SK-N-SH treated with all-trans-retinoic acid at 6 μM for 48 hours (cell line): ENCODE measurements around the gene GPR65.

Experiments used
- ATAC-seq: fragments of 200-7000 bp; cut with Tn5 transposase; 3 replicates; pipeline ENCODE4 v1.9.1; 2020; ENCODE audit warnings: mild to moderate bottlenecking, moderate library complexity
- ARNTL ChIP-seq: fragments of 450-650 bp; formaldehyde crosslinking; IDR thresholded peaks from 2 replicates; pipeline ENCODE4 v1.5.0; 2020; ENCODE audit warnings: low read depth, mild to moderate bottlenecking, moderate library complexity, borderline replicate concordance
- BACH2 ChIP-seq: fragments of 250-450 bp; sonication (Bioruptor Pico); IDR thresholded peaks from 2 replicates; pipeline ENCODE4 v1.9.0; 2021; ENCODE audit warnings: mild to moderate bottlenecking, borderline replicate concordance
- CREB5 ChIP-seq: fragments of 250-450 bp; sonication (Bioruptor Pico); IDR thresholded peaks from 2 replicates; pipeline ENCODE4 v1.5.1; 2020; ENCODE audit warnings: low read depth, mild to moderate bottlenecking, moderate library complexity
- CSDC2 ChIP-seq: fragments of 250-450 bp; sonication (Bioruptor Pico); IDR thresholded peaks from 2 replicates; pipeline ENCODE4 v1.5.0; 2020; ENCODE audit warnings: mild to moderate bottlenecking, moderate library complexity
- ESRRG ChIP-seq: fragments of 250-450 bp; sonication (Bioruptor Pico); IDR thresholded peaks from 2 replicates; pipeline ENCODE4 v1.6.1; 2021; ENCODE audit warnings: mild to moderate bottlenecking
- GLIS3 ChIP-seq: fragments of 250-450 bp; sonication (Bioruptor Pico); IDR thresholded peaks from 2 replicates; pipeline ENCODE4 v1.5.0; 2020; ENCODE audit warnings: mild to moderate bottlenecking, moderate library complexity
- ISL1 ChIP-seq: fragments of 250-450 bp; sonication (Bioruptor Pico); IDR thresholded peaks from 2 replicates; pipeline ENCODE4 v2.1.2; 2022; ENCODE audit warnings: mild to moderate bottlenecking, moderate library complexity
- OSR1 ChIP-seq: fragments of 250-450 bp; sonication (Bioruptor Pico); IDR thresholded peaks from 2 replicates; pipeline ENCODE4 v1.8.0; 2022; ENCODE audit warnings: moderate library complexity, mild to moderate bottlenecking, inconsistent platforms
- POU6F1 ChIP-seq: fragments of 250-450 bp; sonication (Bioruptor Pico); IDR thresholded peaks from 2 replicates; pipeline ENCODE4 v1.8.0; 2021; ENCODE audit warnings: low read depth, mild to moderate bottlenecking, moderate library complexity, borderline replicate concordance
- PPARA ChIP-seq: fragments of 250-450 bp; sonication (Bioruptor Pico); IDR thresholded peaks from 2 replicates; pipeline ENCODE4 v1.5.0; 2020; ENCODE audit warnings: mild to moderate bottlenecking, borderline replicate concordance
- RARB ChIP-seq: fragments of 250-450 bp; sonication (Bioruptor Pico); IDR thresholded peaks from 2 replicates; pipeline ENCODE4 v1.8.0; 2021; ENCODE audit warnings: mild to moderate bottlenecking, moderate library complexity
- SNAI2 ChIP-seq: fragments of 250-450 bp; sonication (Bioruptor Pico); IDR thresholded peaks from 2 replicates; pipeline ENCODE4 v1.5.0; 2020; ENCODE audit warnings: mild to moderate bottlenecking, moderate library complexity
- TCF4 ChIP-seq: fragments of 250-450 bp; sonication (Bioruptor Pico); IDR thresholded peaks from 2 replicates; pipeline ENCODE4 v1.8.0; 2021; ENCODE audit warnings: mild to moderate bottlenecking, moderate library complexity, borderline replicate concordance
- TOX ChIP-seq: fragments of 250-450 bp; sonication (Bioruptor Pico); IDR thresholded peaks from 2 replicates; pipeline ENCODE4 v1.8.0; 2021; ENCODE audit warnings: mild to moderate bottlenecking, moderate library complexity, borderline replicate concordance
- ZC3H10 ChIP-seq: fragments of 250-450 bp; sonication (Bioruptor Pico); IDR thresholded peaks from 2 replicates; pipeline ENCODE4 v1.5.1; 2021; ENCODE audit warnings: mild to moderate bottlenecking, moderate library complexity
- ZFP3 ChIP-seq: fragments of 250-450 bp; sonication (Bioruptor Pico); IDR thresholded peaks from 2 replicates; pipeline ENCODE4 v1.5.0; 2020; ENCODE audit warnings: mild to moderate bottlenecking, moderate library complexity
- ZFP30 ChIP-seq: fragments of 450-650 bp; formaldehyde crosslinking; IDR thresholded peaks from 2 replicates; pipeline ENCODE4 v1.5.0; 2022; ENCODE audit warnings: mild to moderate bottlenecking, moderate library complexity
- ZNF565 ChIP-seq: fragments of 450-650 bp; formaldehyde crosslinking; conservative IDR thresholded peaks from 2 replicates; pipeline ENCODE4 v1.5.0; 2020; ENCODE audit warnings: low read depth, mild to moderate bottlenecking, moderate library complexity
- ZNF70 ChIP-seq: fragments of 450-650 bp; formaldehyde crosslinking; IDR thresholded peaks from 2 replicates; pipeline ENCODE4 v1.5.0; 2020; ENCODE audit warnings: mild to moderate bottlenecking, moderate library complexity
- ZNF8 ChIP-seq: fragments of 450-650 bp; formaldehyde crosslinking; IDR thresholded peaks from 2 replicates; pipeline ENCODE4 v1.5.0; 2020; ENCODE audit warnings: mild to moderate bottlenecking, moderate library complexity
- TF ChIP-seq, protein P1 (sequence below): fragments of 250-450 bp; sonication (Bioruptor Pico); IDR thresholded peaks from 2 replicates; pipeline ENCODE4 v1.5.1; 2021; ENCODE audit warnings: mild to moderate bottlenecking, moderate library complexity
- TF ChIP-seq, protein P2 (sequence below): fragments of 250-450 bp; sonication (Bioruptor Pico); IDR thresholded peaks from 2 replicates; pipeline ENCODE4 v1.8.0; 2020; ENCODE audit warnings: mild to moderate bottlenecking, moderate library complexity, borderline replicate concordance

Gene GPR65

GRCh38 chr14:88005050-88005481 lies at the start of gene GPR65:
Gene GPR65, plus strand, starts transcription at chr14:88005135. Its CDS starts 5,713 bp downstream, at chr14:88010848.
- TF ChIP-seq PPARA (CRISPR knock-in tag) (no peak), ZFP30 (CRISPR knock-in tag) (no peak), TOX (no peak), TCF4 (CRISPR knock-in tag) (no peak), ISL1 (CRISPR knock-in tag) (no peak), SNAI2 (no peak), ARNTL (CRISPR knock-in tag) (no peak), ESRRG (CRISPR knock-in tag) (no peak), CSDC2 (CRISPR knock-in tag) (no peak), RARB (CRISPR knock-in tag) (no peak), CREB5 (CRISPR knock-in tag) (no peak), POU6F1 (CRISPR knock-in tag) (no peak), ZNF8 (no peak), BACH2 (CRISPR knock-in tag) (no peak), GLIS3 (CRISPR knock-in tag) (no peak), ZC3H10 (no peak), OSR1 (no peak), ZFP3 (CRISPR knock-in tag) (no peak)
- TF ChIP-seq, protein P1, sequence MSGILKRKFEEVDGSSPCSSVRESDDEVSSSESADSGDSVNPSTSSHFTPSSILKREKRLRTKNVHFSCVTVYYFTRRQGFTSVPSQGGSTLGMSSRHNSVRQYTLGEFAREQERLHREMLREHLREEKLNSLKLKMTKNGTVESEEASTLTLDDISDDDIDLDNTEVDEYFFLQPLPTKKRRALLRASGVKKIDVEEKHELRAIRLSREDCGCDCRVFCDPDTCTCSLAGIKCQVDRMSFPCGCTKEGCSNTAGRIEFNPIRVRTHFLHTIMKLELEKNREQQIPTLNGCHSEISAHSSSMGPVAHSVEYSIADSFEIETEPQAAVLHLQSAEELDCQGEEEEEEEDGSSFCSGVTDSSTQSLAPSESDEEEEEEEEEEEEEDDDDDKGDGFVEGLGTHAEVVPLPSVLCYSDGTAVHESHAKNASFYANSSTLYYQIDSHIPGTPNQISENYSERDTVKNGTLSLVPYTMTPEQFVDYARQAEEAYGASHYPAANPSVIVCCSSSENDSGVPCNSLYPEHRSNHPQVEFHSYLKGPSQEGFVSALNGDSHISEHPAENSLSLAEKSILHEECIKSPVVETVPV (CRISPR knock-in tag), result no peak
- TF ChIP-seq, protein P2, sequence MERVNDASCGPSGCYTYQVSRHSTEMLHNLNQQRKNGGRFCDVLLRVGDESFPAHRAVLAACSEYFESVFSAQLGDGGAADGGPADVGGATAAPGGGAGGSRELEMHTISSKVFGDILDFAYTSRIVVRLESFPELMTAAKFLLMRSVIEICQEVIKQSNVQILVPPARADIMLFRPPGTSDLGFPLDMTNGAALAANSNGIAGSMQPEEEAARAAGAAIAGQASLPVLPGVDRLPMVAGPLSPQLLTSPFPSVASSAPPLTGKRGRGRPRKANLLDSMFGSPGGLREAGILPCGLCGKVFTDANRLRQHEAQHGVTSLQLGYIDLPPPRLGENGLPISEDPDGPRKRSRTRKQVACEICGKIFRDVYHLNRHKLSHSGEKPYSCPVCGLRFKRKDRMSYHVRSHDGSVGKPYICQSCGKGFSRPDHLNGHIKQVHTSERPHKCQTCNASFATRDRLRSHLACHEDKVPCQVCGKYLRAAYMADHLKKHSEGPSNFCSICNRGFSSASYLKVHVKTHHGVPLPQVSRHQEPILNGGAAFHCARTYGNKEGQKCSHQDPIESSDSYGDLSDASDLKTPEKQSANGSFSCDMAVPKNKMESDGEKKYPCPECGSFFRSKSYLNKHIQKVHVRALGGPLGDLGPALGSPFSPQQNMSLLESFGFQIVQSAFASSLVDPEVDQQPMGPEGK (CRISPR knock-in tag), result no peak
- TF ChIP-seq, all 23 proteins: peak for 0
- ATAC-seq, result no peak

DNA sequence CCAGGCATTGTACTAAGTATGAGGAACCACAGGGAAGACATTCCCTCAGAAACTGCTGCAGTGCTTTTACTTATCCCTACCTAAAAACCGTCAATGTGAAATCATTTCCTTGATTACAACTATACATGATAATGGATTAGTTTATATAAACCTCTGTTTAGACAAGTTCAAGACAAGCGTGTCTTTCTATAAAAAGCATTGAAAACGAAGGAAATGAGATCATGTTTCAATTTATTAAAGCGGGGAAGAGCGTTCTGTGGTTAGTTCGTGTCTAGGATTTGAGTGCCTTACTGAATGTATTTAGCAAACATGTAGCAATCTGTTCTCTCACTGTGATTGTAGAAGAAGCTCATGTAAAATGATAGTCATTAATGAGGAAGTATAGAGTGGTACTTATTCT lies 49.4 kb upstream of the GPR65 start:
- TF ChIP-seq ZNF70 (CRISPR knock-in tag) (no peak), ISL1 (CRISPR knock-in tag) (no peak), ZNF565 (no peak)
- TF ChIP-seq, all 23 proteins: peak for 0
- no peak for ATAC-seq

GRCh38 chr14:87960013-87960787 lies 44.7 kb upstream of the GPR65 start:
- ATAC-seq, result no peak
- TF ChIP-seq, protein P1 (CRISPR knock-in tag), result no peak
- no peak for TF ChIP-seq CREB5 (CRISPR knock-in tag)
- TF ChIP-seq, protein P2 (CRISPR knock-in tag), result no peak
- TF ChIP-seq POU6F1 (CRISPR knock-in tag), result no peak
- no peak for TF ChIP-seq ZNF565
- no peak for TF ChIP-seq PPARA (CRISPR knock-in tag)
- TF ChIP-seq BACH2 (CRISPR knock-in tag), result no peak
- no peak for TF ChIP-seq OSR1
- TF ChIP-seq GLIS3 (CRISPR knock-in tag), result no peak
- TF ChIP-seq CSDC2 (CRISPR knock-in tag), result no peak
- no peak for TF ChIP-seq RARB (CRISPR knock-in tag)
- no peak for TF ChIP-seq TCF4 (CRISPR knock-in tag)
- TF ChIP-seq ESRRG (CRISPR knock-in tag), result no peak
- TF ChIP-seq ZFP3 (CRISPR knock-in tag), result no peak
